Suprapubic skin (tissue), 4 donors: ENCODE measurements around the gene ARID5A.

ENCODE experiments used
- POLR2A ChIP-seq, 2 donors: fragments of 450-650 bp; IDR thresholded peaks; one replicate each; pipeline ENCODE4 v1.6.1; 2017; ENCODE audit warnings: antibody characterized with exemption in 2 of 2, mild to moderate bottlenecking in 2 of 2, moderate library complexity in 2 of 2
- POLR2AphosphoS5 ChIP-seq, 3 donors: sonication (generic); formaldehyde crosslinking; IDR thresholded peaks; one replicate each; pipeline ENCODE4 v1.6.1; 2017; ENCODE audit warnings: antibody characterized with exemption in 3 of 3
- TF ChIP-seq, protein P1 (sequence below), 2 donors: fragments of 200-600 bp in 1 of 2; fragments of 450-650 bp in 1 of 2; sonication (generic) in 1 of 2; IDR thresholded peaks; one replicate each; pipeline ENCODE4 v1.5.1; 2016 to 2019; ENCODE audit warnings: antibody characterized with exemption in 2 of 2, mild to moderate bottlenecking in 1 of 2, moderate library complexity in 1 of 2

DNA sequence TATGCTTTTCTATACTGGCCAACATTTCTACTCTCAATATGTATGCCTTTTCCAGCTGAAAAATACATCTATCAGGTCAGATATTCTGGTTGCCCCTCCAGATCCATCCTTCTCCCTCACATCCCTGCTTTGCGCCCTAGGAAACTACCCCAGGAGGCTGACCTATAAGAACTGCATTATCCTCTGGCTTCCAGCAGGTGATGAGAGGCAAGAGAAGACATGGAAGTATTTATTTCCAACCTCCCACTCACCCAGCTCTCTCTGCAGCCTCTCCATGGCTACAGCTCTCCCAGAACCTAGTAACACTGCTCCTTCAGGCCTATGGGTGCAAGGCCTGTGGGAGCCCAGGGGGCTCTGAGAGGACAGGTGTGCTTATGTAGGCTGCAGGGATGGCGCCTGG, 42.9 kb downstream of the ARID5A start:
- TF ChIP-seq, protein P1, sequence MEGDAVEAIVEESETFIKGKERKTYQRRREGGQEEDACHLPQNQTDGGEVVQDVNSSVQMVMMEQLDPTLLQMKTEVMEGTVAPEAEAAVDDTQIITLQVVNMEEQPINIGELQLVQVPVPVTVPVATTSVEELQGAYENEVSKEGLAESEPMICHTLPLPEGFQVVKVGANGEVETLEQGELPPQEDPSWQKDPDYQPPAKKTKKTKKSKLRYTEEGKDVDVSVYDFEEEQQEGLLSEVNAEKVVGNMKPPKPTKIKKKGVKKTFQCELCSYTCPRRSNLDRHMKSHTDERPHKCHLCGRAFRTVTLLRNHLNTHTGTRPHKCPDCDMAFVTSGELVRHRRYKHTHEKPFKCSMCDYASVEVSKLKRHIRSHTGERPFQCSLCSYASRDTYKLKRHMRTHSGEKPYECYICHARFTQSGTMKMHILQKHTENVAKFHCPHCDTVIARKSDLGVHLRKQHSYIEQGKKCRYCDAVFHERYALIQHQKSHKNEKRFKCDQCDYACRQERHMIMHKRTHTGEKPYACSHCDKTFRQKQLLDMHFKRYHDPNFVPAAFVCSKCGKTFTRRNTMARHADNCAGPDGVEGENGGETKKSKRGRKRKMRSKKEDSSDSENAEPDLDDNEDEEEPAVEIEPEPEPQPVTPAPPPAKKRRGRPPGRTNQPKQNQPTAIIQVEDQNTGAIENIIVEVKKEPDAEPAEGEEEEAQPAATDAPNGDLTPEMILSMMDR (IDR thresholded peaks at IDR 0.05) = no peak
- TF ChIP-seq POLR2AphosphoS5 (IDR thresholded peaks at IDR 0.05) (no peak), POLR2A (IDR thresholded peaks at IDR 0.05) (no peak)
